Posterior vena cava (tissue), 2 donors: ENCODE measurements around the gene CKM. TPM values are rescaled to one million over a fixed set of nuclear protein-coding genes. Genes with fewer than 3 reads are reported as not detected.
"Not testable (repeated sequence)": the region's sequence is repeated elsewhere in the genome, so short reads cannot be mapped to it uniquely, and the experiment has no call there.

Source experiments
- DNase-seq: peaks from one replicate; pipeline ENCODE4 v3.0.0-alpha.2; 2020; ENCODE audit warnings: low spot score
- intact Hi-C, 2 donors: fragments of 100-400 bp; cut with DNase I; formaldehyde crosslinking; loops; one replicate each; pipeline versions ENCODE4 v1.14.1 to v1.14.2; 2022 to 2023
- total RNA-seq, 2 donors: library from RNA; stranded (reverse); fragmentation: NEBNext Ultra II Directional; extraction: Animal tissue kit (Norgen Biotek cat#: 25700); gene quantifications; one replicate each; pipeline ENCODE4 v1.2.1, GENCODE V29; 2021
- donor health status: DM: yes; HTN: yes; CAD: no.
- donor health status: DM: yes; HTN: yes; CAD: no.

CKM gene
- total RNA-seq, 2 donors from 2014 or later, result 0.14 TPM; not detected in 1

GRCh38 chr19:45302416-45302815 is 20.3 kb downstream of the CKM start:
- intact Hi-C loops, result no loop called here
- DNase-seq, result no peak

- DNase-seq, result no peak
- intact Hi-C loops, result no loop called here
Measured at GRCh38 chr19:45299719-45300118, 23.0 kb downstream of the CKM start.

- intact Hi-C loops, result no loop called here
- DNase-seq, result no peak
Measured at GRCh38 chr19:45298264-45298663, 24.4 kb downstream of the CKM start.

- intact Hi-C loops, result no loop called here
Measured at GRCh38 chr19:45297674-45298073, 25.0 kb downstream of the CKM start.

GRCh38 chr19:45296355-45296754 is 26.3 kb downstream of the CKM start:
- intact Hi-C loops, result no loop called here
- DNase-seq, result no peak

More at GRCh38 chr19:45297674-45298073, 25.0 kb downstream of the CKM start:
- DNase-seq, result no peak

- intact Hi-C loops, result no loop called here
- no peak for DNase-seq
Measured at GRCh38 chr19:45295873-45296272, 26.8 kb downstream of the CKM start.

- no peak for DNase-seq
- intact Hi-C loops, result no loop called here
Measured at GRCh38 chr19:45294291-45295029, 28.2 kb downstream of the CKM start.

- DNase-seq, result no peak
- intact Hi-C loops, result no loop called here
Measured at GRCh38 chr19:45293682-45294081, 29.0 kb downstream of the CKM start.

- DNase-seq, result no peak
- intact Hi-C loops, result no loop called here
Measured at GRCh38 chr19:45291834-45292233, 30.8 kb downstream of the CKM start.

GRCh38 chr19:45290381-45290931 is 32.2 kb downstream of the CKM start:
- no peak for DNase-seq
- intact Hi-C loops, result no loop called here

- intact Hi-C loops, result no loop called here
- DNase-seq, result no peak
Measured at GRCh38 chr19:45283443-45284033, 39.1 kb downstream of the CKM start.

GRCh38 chr19:45280471-45280961 is 42.2 kb downstream of the CKM start:
- DNase-seq, result no peak
- intact Hi-C loops, result no loop called here

- no peak for DNase-seq
- intact Hi-C loops, result no loop called here
Measured at GRCh38 chr19:45279587-45280192, 43.0 kb downstream of the CKM start.

- intact Hi-C loops, result no loop called here
Measured at GRCh38 chr19:45278087-45278486, 44.6 kb downstream of the CKM start.

GRCh38 chr19:45276284-45276687 is 46.4 kb downstream of the CKM start:
- DNase-seq, result no peak
- intact Hi-C loops, result no loop called here

More at GRCh38 chr19:45278087-45278486, 44.6 kb downstream of the CKM start:
- DNase-seq, result no peak

- intact Hi-C loops, result no loop called here
- DNase-seq, result no peak
Measured at GRCh38 chr19:45275370-45275971, 47.2 kb downstream of the CKM start.

- no peak for DNase-seq
- intact Hi-C loops, result no loop called here
Measured at GRCh38 chr19:45273521-45273855, 49.2 kb downstream of the CKM start.

- no peak for DNase-seq
- intact Hi-C loops, result no loop called here
Measured at GRCh38 chr19:45271735-45272108, 51.0 kb downstream of the CKM start.

GRCh38 chr19:45271098-45271734 is 51.5 kb downstream of the CKM start:
- no peak for DNase-seq
- intact Hi-C loops, result no loop called here

GRCh38 chr19:45269939-45270338 is 52.7 kb downstream of the CKM start:
- intact Hi-C loops, DNase-seq: not testable (repeated sequence)
